Activated T-helper 1 cell treated with anti-CD3 and anti-CD28 coated beads, Interleukin-12 subunit alpha, Interleukin-12 subunit beta, Interleukin-2, Interleukin-4 antibody, amounts not matched to agents 30 ng/mL and 10 ng/mL and 1 ng/mL, durations not matched to agents 14 hours and 24 hours and 36 hours (primary cell): Measurements from ENCODE around the gene GRWD1. TPM values are rescaled to one million over a fixed set of nuclear protein-coding genes. Genes with fewer than 3 reads are reported as not detected.

Source experiments
- DNase-seq: peaks from one replicate; pipeline ENCODE4 v3.0.0; 2021; ENCODE audit warnings: low spot score
- H3K27ac Mint-ChIP-seq: one replicate; pipeline ENCODE4 v1.8.0; 2021; ENCODE audit warnings: mild to moderate bottlenecking, mixed read lengths
- H3K27me3 Mint-ChIP-seq: one replicate; pipeline ENCODE4 v1.8.0; 2022; ENCODE audit warnings: mild to moderate bottlenecking, moderate library complexity, mixed read lengths; ENCODE audit not compliant: insufficient read depth
- H3K36me3 Mint-ChIP-seq: one replicate; pipeline ENCODE4 v1.8.0; 2021; ENCODE audit warnings: low read depth, mixed read lengths
- H3K4me1 Mint-ChIP-seq: one replicate; pipeline ENCODE4 v1.8.0; 2021; ENCODE audit warnings: low read depth, mixed read lengths
- H3K4me3 Mint-ChIP-seq: one replicate; pipeline ENCODE4 v1.8.0; 2021; ENCODE audit warnings: mild to moderate bottlenecking, moderate library complexity, mixed read lengths
- H3K9me3 Mint-ChIP-seq: one replicate; pipeline ENCODE4 v1.8.0; 2021; ENCODE audit warnings: mixed read lengths
- intact Hi-C: fragments of 100-400 bp; cut with micrococcal nuclease; formaldehyde crosslinking; loops from one replicate; pipeline ENCODE4 v1.15.1; 2024
- total RNA-seq: library from RNA; stranded (reverse); gene quantifications from 2 replicates; pipeline ENCODE4 v1.2.3, GENCODE V29; 2022

The GRWD1 gene
- total RNA-seq, 1 donor from 2014 or later: 100 TPM

GRCh38 chr19:48469934-48470680, 24.3 kb downstream of the GRWD1 start:
- H3K27me3 Mint-ChIP-seq: no peaks in the 10 kb centered on the region
- no peaks in the 10 kb centered on the region for H3K9me3 Mint-ChIP-seq
- peak overlapping the region; percentile 63 for H3K27ac Mint-ChIP-seq
- no peak for DNase-seq
- intact Hi-C loops: loop anchor here (1.0 to 2.0 kb wide), 15 partner anchors 23 to 973 kb away; partner anchors contain the start of genes DBP, FTL, GRWD1 and LIG1
- H3K4me3 Mint-ChIP-seq: peak overlapping the region; percentile 90
- H3K4me1 Mint-ChIP-seq: peaks cover 12% of the 10 kb centered on the region
- peaks cover 14% of the 10 kb centered on the region for H3K36me3 Mint-ChIP-seq

GRCh38 chr19:48470856-48471255, 25.1 kb downstream of the GRWD1 start:
- Mint-ChIP-seq H3K4me3 (peak overlapping the region; percentile 56), H3K27me3 (no peaks in the 10 kb centered on the region), H3K27ac (no peak overlapping the region), H3K9me3 (no peaks in the 10 kb centered on the region), H3K36me3 (peaks cover 16% of the 10 kb centered on the region), H3K4me1 (peaks cover 12% of the 10 kb centered on the region)
- DNase-seq: no peak
- intact Hi-C loops: no loop called here

GRCh38 chr19:48471836-48472235, 26.1 kb downstream of the GRWD1 start:
- Mint-ChIP-seq H3K4me3 (peak overlapping the region; percentile 56), H3K9me3 (no peaks in the 10 kb centered on the region), H3K4me1 (peaks cover 12% of the 10 kb centered on the region), H3K27me3 (no peaks in the 10 kb centered on the region), H3K27ac (no peak overlapping the region), H3K36me3 (peaks cover 16% of the 10 kb centered on the region)
- DNase-seq: no peak
- intact Hi-C loops: no loop called here

GRCh38 chr19:48473161-48473966, 27.6 kb downstream of the GRWD1 start:
- intact Hi-C loops: no loop called here
- no peak overlapping the region for H3K27ac Mint-ChIP-seq
- H3K27me3 Mint-ChIP-seq: no peaks in the 10 kb centered on the region
- peaks cover 11% of the 10 kb centered on the region for H3K4me1 Mint-ChIP-seq
- H3K36me3 Mint-ChIP-seq: peaks cover 16% of the 10 kb centered on the region
- H3K4me3 Mint-ChIP-seq: no peak overlapping the region
- no peaks in the 10 kb centered on the region for H3K9me3 Mint-ChIP-seq
- no peak for DNase-seq

GRCh38 chr19:48474084-48474592, 28.4 kb downstream of the GRWD1 start:
- H3K36me3 Mint-ChIP-seq: peaks cover 15% of the 10 kb centered on the region
- no peaks in the 10 kb centered on the region for H3K27me3 Mint-ChIP-seq
- DNase-seq: no peak
- peaks cover 7% of the 10 kb centered on the region for H3K4me1 Mint-ChIP-seq
- H3K27ac Mint-ChIP-seq: no peak overlapping the region
- intact Hi-C loops: no loop called here
- H3K9me3 Mint-ChIP-seq: no peaks in the 10 kb centered on the region
- H3K4me3 Mint-ChIP-seq: no peak overlapping the region

GRCh38 chr19:48475369-48476068, 29.7 kb downstream of the GRWD1 start:
- H3K4me3 Mint-ChIP-seq: no peak overlapping the region
- no peak for DNase-seq
- peaks cover 19% of the 10 kb centered on the region for H3K36me3 Mint-ChIP-seq
- intact Hi-C loops: no loop called here
- H3K27ac Mint-ChIP-seq: no peak overlapping the region
- no peaks in the 10 kb centered on the region for H3K27me3 Mint-ChIP-seq
- peaks cover 15% of the 10 kb centered on the region for H3K4me1 Mint-ChIP-seq
- no peaks in the 10 kb centered on the region for H3K9me3 Mint-ChIP-seq

GRCh38 chr19:48476176-48476575, 30.4 kb downstream of the GRWD1 start:
- no peak overlapping the region for H3K4me3 Mint-ChIP-seq
- intact Hi-C loops: no loop called here
- H3K27me3 Mint-ChIP-seq: no peaks in the 10 kb centered on the region
- peaks cover 15% of the 10 kb centered on the region for H3K36me3 Mint-ChIP-seq
- no peaks in the 10 kb centered on the region for H3K9me3 Mint-ChIP-seq
- no peak overlapping the region for H3K27ac Mint-ChIP-seq
- no peak for DNase-seq
- peaks cover 16% of the 10 kb centered on the region for H3K4me1 Mint-ChIP-seq

GRCh38 chr19:48477067-48477685, 31.4 kb downstream of the GRWD1 start:
- Mint-ChIP-seq H3K4me1 (peaks cover 18% of the 10 kb centered on the region), H3K27ac (no peak overlapping the region), H3K4me3 (no peak overlapping the region), H3K9me3 (no peaks in the 10 kb centered on the region), H3K27me3 (no peaks in the 10 kb centered on the region), H3K36me3 (peaks cover 14% of the 10 kb centered on the region)
- DNase-seq: no peak
- intact Hi-C loops: no loop called here

- H3K36me3 Mint-ChIP-seq: peaks cover 14% of the 10 kb centered on the region
- DNase-seq: no peak
- no peak overlapping the region for H3K4me3 Mint-ChIP-seq
- H3K27me3 Mint-ChIP-seq: no peaks in the 10 kb centered on the region
- no peaks in the 10 kb centered on the region for H3K9me3 Mint-ChIP-seq
- intact Hi-C loops: no loop called here
- H3K27ac Mint-ChIP-seq: no peak overlapping the region
- peaks cover 18% of the 10 kb centered on the region for H3K4me1 Mint-ChIP-seq
These were observed 32.0 kb downstream of the GRWD1 start for GRCh38 chr19:48477698-48478338.

GRCh38 chr19:48478339-48479256, 32.8 kb downstream of the GRWD1 start:
- Mint-ChIP-seq H3K36me3 (peaks cover 14% of the 10 kb centered on the region), H3K27me3 (no peaks in the 10 kb centered on the region), H3K27ac (no peak overlapping the region), H3K4me3 (no peak overlapping the region), H3K9me3 (no peaks in the 10 kb centered on the region), H3K4me1 (peaks cover 18% of the 10 kb centered on the region)
- no peak for DNase-seq
- intact Hi-C loops: no loop called here

GRCh38 chr19:48479686-48480085, 33.9 kb downstream of the GRWD1 start:
- intact Hi-C loops: no loop called here
- peaks cover 18% of the 10 kb centered on the region for H3K4me1 Mint-ChIP-seq
- no peaks in the 10 kb centered on the region for H3K9me3 Mint-ChIP-seq

More at GRCh38 chr19:48479686-48480085, 33.9 kb downstream of the GRWD1 start:
- H3K27me3 Mint-ChIP-seq: no peaks in the 10 kb centered on the region
- H3K36me3 Mint-ChIP-seq: peaks cover 11% of the 10 kb centered on the region
- peak overlapping the region; percentile 57 for H3K27ac Mint-ChIP-seq
- no peak for DNase-seq
- H3K4me3 Mint-ChIP-seq: peak overlapping the region; percentile 61
